HG02884 (cell line): Measurements from ENCODE around the gene CCNQ.

Source experiments
- ATAC-seq: cut with Tn5 transposase; IDR thresholded peaks from one replicate; pipeline ENCODE4 v1.9.1; 2021; ENCODE audit warnings: mild to moderate bottlenecking, moderate library complexity; ENCODE audit not compliant: unreplicated experiment

The CCNQ gene

GRCh38 chrX:153598541-153599191 lies at the start of gene CCNQ:
CCNQ (minus strand) TSS chrX:153599139; CDS start chrX:153599073, 66 bp downstream.
- peak; percentile 38 for ATAC-seq

- ATAC-seq: no peak
Measured at GRCh38 chrX:153647461-153648357, 48.8 kb upstream of the CCNQ start.

GRCh38 chrX:153646620-153647373 lies 47.9 kb upstream of the CCNQ start, which contains the start of gene DUSP9:
DUSP9 (plus strand) TSS chrX:153647203; CDS start chrX:153647954, 751 bp downstream.
- no peak for ATAC-seq

- no peak for ATAC-seq
Measured at GRCh38 chrX:153645921-153646488, 47.1 kb upstream of the CCNQ start.

- ATAC-seq: no peak
Measured at GRCh38 chrX:153645151-153645550, 46.2 kb upstream of the CCNQ start.

GRCh38 chrX:153644356-153645125 lies 45.6 kb upstream of the CCNQ start:
- no peak for ATAC-seq

GRCh38 chrX:153643431-153644351 lies 44.8 kb upstream of the CCNQ start:
- no peak for ATAC-seq

- no peak for ATAC-seq
Measured at GRCh38 chrX:153642655-153643430, 43.9 kb upstream of the CCNQ start.

GRCh38 chrX:153642051-153642654 lies 43.2 kb upstream of the CCNQ start:
- ATAC-seq: no peak

- no peak for ATAC-seq
Measured at GRCh38 chrX:153641627-153642026, 42.7 kb upstream of the CCNQ start.

GRCh38 chrX:153640736-153641575 lies 42.0 kb upstream of the CCNQ start:
- no peak for ATAC-seq

- no peak for ATAC-seq
Measured at GRCh38 chrX:153640045-153640686, 41.2 kb upstream of the CCNQ start.

- no peak for ATAC-seq
Measured at GRCh38 chrX:153639177-153640044, 40.5 kb upstream of the CCNQ start.

GRCh38 chrX:153638436-153639176 lies 39.7 kb upstream of the CCNQ start:
- ATAC-seq: no peak

GRCh38 chrX:153638041-153638371 lies 39.1 kb upstream of the CCNQ start:
- ATAC-seq: no peak
